HFFc6 (cell line): ENCODE results near the gene ZNRF1. TPM values are rescaled to one million over a fixed set of nuclear protein-coding genes. Genes with fewer than 3 reads are reported as not detected.

Source experiments
- DNase-seq: peaks from one replicate; pipeline ENCODE4 v3.0.0-alpha.2; 2018
- H3K27ac Mint-ChIP-seq: 2 replicates; pipeline ENCODE4 v1.8.0; 2020; ENCODE audit warnings: mild to moderate bottlenecking, mixed read lengths
- H3K27me3 Mint-ChIP-seq: 2 replicates; pipeline ENCODE4 v1.8.0; 2021; ENCODE audit warnings: mild to moderate bottlenecking, moderate library complexity, mixed read lengths; ENCODE audit not compliant: insufficient read depth
- H3K36me3 Mint-ChIP-seq: 2 replicates; pipeline ENCODE4 v1.8.0; 2021; ENCODE audit warnings: low read depth, mixed read lengths
- H3K4me1 Mint-ChIP-seq: 2 replicates; pipeline ENCODE4 v1.8.0; 2020; ENCODE audit warnings: low read depth, mixed read lengths
- H3K4me3 Mint-ChIP-seq: 2 replicates; pipeline ENCODE4 v1.8.0; 2020; ENCODE audit warnings: mild to moderate bottlenecking, moderate library complexity, mixed read lengths
- H3K9me3 Mint-ChIP-seq: 2 replicates; pipeline ENCODE4 v1.8.0; 2020; ENCODE audit warnings: mild to moderate bottlenecking, mixed read lengths
- CTCF ChIP-seq: fragments of 200-600 bp; sonication (generic); IDR thresholded peaks from 2 replicates; pipeline ENCODE4 v1.5.0; 2021; ENCODE audit warnings: antibody characterized with exemption, mild to moderate bottlenecking
- total RNA-seq, 6 experiments: library from RNA; stranded (reverse); fragmentation: NEBNext Ultra II Directional; extraction: Animal tissue kit (Norgen Biotek cat#: 25700); gene quantifications; 2 replicates in 1 of 6; 3 replicates in 5 of 6; pipeline ENCODE4 v1.2.3, GENCODE V29; 2021

The ZNRF1 gene
- total RNA-seq, 6 experiments from 2014 or later: 21.7 to 31.3 (median 28.0) TPM

GRCh38 chr16:75045424-75045823, 46.6 kb downstream of the ZNRF1 start:
- no peak for TF ChIP-seq CTCF
- Mint-ChIP-seq H3K4me1 (peaks cover 28% of the 10 kb centered on the region), H3K36me3 (peaks cover 4% of the 10 kb centered on the region; the same call in 1 of the 2 replicates), H3K27me3 (no peaks in the 10 kb centered on the region; the same call in 1 of the 2 replicates), H3K27ac (peak overlapping the region; percentile 57), H3K9me3 (peaks cover 4% of the 10 kb centered on the region; the same call in 1 of the 2 replicates), H3K4me3 (no peak overlapping the region)
- no peak for DNase-seq

DNA sequence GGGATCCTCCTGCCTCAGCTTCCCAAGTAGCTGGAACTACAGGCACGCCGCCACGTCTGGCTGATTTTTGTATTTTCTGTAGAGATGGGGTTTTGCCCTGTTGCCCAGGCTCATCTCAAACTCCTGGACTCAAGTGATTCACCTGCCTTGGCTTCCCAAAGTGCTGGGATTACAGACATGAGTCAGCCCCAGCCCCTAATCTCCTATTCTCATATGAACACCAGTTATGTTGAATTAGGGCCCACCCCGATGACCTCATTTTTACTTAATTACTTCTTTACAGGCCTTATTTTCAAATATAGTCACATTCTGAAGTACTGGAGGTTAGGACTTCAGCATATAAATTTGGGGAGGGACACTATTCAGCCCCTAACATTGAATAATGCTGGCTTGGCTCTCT, 49.2 kb downstream of the ZNRF1 start:
- TF ChIP-seq CTCF: no peak
- no peak for DNase-seq
- H3K4me1 Mint-ChIP-seq: peaks cover 28% of the 10 kb centered on the region

DNA sequence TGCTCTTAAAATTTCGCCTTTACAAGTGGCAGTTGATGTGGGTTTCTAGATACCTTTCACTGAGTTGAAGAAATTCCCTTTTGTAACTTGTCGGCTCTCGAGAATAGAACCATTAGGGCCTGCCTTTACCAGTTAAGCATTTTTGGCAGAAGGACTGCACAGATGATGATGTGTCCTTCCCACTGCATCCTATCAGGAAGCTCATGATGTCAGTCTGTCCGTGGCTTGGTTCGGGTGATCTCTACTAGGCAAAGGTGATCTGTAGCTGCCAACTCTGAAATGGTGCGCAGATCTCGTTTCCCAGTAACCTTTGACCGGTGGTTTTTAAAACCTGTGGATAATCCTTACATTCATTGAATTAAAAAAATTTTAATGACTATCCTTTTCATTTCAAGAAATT, 49.7 kb downstream of the ZNRF1 start:
- Mint-ChIP-seq H3K36me3 (no peaks in the 10 kb centered on the region), H3K27me3 (no peaks in the 10 kb centered on the region), H3K4me3 (no peak overlapping the region), H3K4me1 (peaks cover 28% of the 10 kb centered on the region), H3K27ac (no peak overlapping the region), H3K9me3 (peaks cover 4% of the 10 kb centered on the region; the same call in 1 of the 2 replicates)
- no peak for DNase-seq
- no peak for TF ChIP-seq CTCF

More for the DNA sequence above, 49.2 kb downstream of the ZNRF1 start:
- H3K9me3 Mint-ChIP-seq: peaks cover 4% of the 10 kb centered on the region; the same call in 1 of the 2 replicates
- H3K27ac Mint-ChIP-seq: no peak overlapping the region
- H3K36me3 Mint-ChIP-seq: no peaks in the 10 kb centered on the region
- H3K27me3 Mint-ChIP-seq: no peaks in the 10 kb centered on the region
- no peak overlapping the region for H3K4me3 Mint-ChIP-seq

DNA sequence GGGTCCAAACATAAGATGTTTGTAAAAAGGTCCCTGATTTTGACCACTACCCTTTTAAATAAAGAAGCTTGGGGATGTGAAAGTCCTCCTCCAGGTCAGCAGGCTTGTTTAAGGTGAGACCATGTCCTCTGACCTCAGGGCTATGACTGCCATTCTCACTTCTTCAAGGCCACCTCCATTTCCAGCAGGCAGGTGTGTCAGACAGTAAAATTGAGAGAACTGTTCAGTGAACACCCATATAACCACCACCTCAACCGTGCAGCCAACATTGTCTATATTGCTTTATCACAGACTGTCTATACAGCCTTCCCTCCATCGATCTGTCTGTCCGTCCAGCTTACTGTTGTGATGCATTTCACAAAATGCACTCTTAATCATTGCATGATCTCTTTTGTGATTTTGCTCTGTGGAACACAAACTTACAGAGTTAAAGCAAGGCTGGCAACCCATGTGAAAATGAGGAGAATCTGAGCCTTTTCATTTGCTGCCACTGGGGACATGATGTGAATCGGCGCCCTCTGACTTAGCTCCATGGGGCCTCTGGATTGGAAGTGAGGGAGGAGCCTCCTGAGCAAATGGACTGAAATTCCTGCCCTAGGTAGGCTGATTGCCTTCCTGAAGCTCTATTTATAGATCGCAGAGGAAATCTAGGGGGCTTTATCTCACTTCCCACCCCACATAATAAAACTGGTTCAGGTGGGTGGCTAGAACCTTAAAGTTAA, 53.8 kb downstream of the ZNRF1 start:
- H3K27ac Mint-ChIP-seq: no peak overlapping the region
- H3K9me3 Mint-ChIP-seq: peaks cover 4% of the 10 kb centered on the region; the same call in 1 of the 2 replicates
- no peaks in the 10 kb centered on the region for H3K36me3 Mint-ChIP-seq
- no peaks in the 10 kb centered on the region for H3K27me3 Mint-ChIP-seq
- H3K4me1 Mint-ChIP-seq: peaks cover 31% of the 10 kb centered on the region
- TF ChIP-seq CTCF: no peak
- no peak overlapping the region for H3K4me3 Mint-ChIP-seq
- no peak for DNase-seq

GRCh38 chr16:75053791-75054555, 55.1 kb downstream of the ZNRF1 start:
- no peak for DNase-seq
- no peak overlapping the region for H3K4me3 Mint-ChIP-seq

More at GRCh38 chr16:75053791-75054555, 55.1 kb downstream of the ZNRF1 start:
- H3K27me3 Mint-ChIP-seq: no peaks in the 10 kb centered on the region
- H3K27ac Mint-ChIP-seq: no peak overlapping the region
- peaks cover 18% of the 10 kb centered on the region for H3K4me1 Mint-ChIP-seq
- TF ChIP-seq CTCF: no peak
- peaks cover 4% of the 10 kb centered on the region; the same call in 1 of the 2 replicates for H3K9me3 Mint-ChIP-seq
- H3K36me3 Mint-ChIP-seq: no peaks in the 10 kb centered on the region
